NCI-H1092 treated with DMSO at 0.1 percent for 48 hours (cell line): ENCODE measurements around the gene BCL2L11.
"Not testable (repeated sequence)": the region's sequence is repeated elsewhere in the genome, so short reads cannot be mapped to it uniquely, and the experiment has no call there.

Experiments used
- DNase-seq: peaks from one replicate; lab custom pipeline; 2025; lab: John Stamatoyannopoulos, UW

The BCL2L11 gene

DNA sequence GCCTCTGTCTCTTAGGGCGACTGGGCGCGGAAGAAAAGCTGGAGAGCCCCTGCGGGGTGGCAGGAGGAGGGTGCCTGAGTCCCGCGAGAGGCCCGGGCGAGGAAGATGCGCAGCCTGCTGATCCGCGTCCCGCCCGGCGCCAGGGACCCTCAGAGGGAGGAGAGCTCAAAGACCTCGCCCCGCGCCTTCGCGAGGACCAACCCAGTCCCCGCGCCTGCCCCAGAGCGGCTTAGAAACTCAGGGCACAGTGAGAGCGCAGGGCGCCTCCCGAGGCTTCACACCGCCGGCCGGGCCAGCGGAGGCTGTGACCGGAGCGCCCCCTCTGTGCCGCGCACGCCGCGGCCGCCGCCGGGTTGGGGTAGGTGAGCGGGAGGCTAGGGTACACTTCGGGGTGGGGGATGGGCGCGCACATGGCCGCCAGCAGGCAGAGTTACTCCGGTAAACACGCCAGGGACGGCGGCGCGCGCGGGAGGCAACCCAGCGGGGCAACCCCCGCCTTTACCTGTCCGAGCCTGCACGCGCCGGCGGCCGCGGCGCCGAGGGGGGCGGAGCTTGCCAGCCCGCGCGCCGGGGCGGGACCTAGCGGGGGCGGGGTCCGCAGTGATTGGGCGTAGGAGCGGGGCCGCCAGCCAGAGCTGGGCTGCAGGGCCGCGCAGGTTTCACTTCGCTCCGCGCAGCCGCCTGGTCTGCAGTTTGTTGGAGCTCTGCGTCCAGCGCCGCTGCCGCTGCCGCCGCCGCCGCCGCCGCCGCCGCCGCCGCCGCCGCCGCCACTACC lies at the start of gene BCL2L11:
TSS of gene BCL2L11 (plus strand) at position 662 of the 775 bp plus-strand sequence. CDS start 2,832 bp downstream, outside the sequence.
- peak; percentile 86 for DNase-seq

GRCh38 chr2:111071600-111072171 lies 49.0 kb upstream of the BCL2L11 start:
- DNase-seq: no peak

GRCh38 chr2:111072220-111072871 lies 48.4 kb upstream of the BCL2L11 start:
- no peak for DNase-seq

- not testable (repeated sequence) for DNase-seq
Observed at GRCh38 chr2:111082659-111083058, 38.1 kb upstream of the BCL2L11 start.

DNA sequence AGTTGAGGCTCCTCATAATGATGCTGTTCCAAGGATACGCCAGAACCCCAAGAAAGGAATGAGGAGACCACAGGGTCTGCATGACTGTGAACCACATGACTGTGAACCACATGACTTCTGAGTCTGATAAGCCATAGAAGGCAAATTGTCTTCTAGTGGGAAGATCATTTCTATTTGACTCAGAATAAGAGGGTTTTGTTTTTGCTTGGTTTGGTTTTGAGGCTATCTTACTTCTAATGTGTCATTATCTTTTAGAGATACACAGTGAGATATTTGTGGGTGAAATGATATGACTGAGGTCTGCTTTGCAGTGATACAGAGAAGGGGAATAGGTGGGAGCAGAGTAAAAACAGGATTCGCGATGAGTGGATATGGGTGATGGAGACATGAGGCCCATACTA lies 28.9 kb upstream of the BCL2L11 start:
- no peak for DNase-seq

GRCh38 chr2:111094691-111095090 lies 26.0 kb upstream of the BCL2L11 start:
- no peak for DNase-seq

GRCh38 chr2:111095434-111095833 lies 25.3 kb upstream of the BCL2L11 start:
- DNase-seq: no peak

DNA sequence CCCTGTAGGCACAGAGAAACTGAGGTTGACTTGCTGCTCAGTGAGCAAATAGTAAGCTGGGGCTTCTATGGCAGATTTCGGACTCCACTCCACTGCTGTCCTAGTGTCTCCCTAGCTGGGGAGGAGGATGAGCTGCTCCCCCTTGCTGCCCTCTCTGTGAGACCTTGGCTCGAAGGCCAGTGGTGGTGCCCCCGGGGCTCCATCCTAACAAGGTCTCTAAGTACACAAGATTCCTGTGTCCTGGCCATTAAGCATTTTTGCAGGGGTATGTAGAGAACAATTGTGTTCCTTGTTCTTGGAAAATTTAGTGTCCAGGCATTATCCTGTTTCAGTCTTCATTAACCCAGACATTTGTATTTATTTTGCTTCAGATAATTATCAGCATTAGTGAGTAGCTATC lies 21.3 kb upstream of the BCL2L11 start:
- DNase-seq: no peak

DNA sequence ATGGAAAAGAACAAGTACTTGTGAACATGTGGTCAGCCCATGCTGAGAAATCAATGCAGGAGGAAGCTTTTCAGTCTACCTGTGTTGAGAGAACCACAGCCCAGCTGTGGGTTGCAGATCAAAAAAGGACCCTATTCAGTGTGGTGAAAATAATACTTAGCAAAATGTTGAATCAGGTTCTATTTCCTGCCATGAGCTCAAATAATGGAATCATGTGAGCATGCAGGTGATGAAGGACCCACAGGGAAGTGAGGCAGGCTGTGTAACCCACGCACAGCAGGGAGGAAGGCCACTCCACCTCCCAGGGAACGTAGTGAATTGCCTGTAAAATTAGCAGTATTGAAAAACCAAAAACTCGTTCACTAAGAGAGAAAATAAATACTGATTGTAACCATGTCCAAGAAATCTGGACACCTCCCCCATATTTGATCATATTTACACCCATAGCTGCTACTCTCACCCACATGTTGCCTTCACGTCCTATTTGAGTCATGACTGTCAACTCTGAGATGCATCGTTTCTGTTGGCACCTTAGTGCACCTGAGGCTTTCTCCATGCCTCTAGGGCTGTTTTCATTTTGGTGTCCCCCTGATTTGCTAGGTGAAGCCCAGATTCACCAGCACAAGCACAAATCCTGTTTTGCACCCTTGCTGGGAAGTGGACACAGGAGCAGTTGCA lies 20.5 kb upstream of the BCL2L11 start:
- peak; percentile 8 for DNase-seq

DNA sequence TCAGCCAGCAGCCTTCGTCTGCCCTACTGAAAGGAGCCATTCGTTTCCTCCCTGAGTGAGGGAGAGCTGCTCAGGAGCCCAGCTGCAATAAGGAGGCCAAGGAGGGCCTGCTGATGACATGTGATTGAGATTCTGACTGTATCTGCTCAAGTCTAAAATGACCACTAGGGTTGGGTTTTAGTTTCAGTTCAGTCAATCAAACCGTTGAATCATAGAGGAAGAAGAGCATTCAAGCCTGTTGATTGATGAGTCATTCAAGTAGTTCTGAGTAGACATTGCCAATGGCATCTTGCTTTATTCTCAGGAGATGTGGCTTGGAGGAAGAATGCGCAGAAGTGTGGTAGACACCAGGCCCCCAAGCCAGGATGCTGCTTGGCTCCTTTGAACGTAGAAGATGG lies 19.9 kb upstream of the BCL2L11 start:
- DNase-seq: no peak

- no peak for DNase-seq
Observed at GRCh38 chr2:111101592-111101991, 19.1 kb upstream of the BCL2L11 start.

GRCh38 chr2:111102216-111102615 lies 18.5 kb upstream of the BCL2L11 start:
- DNase-seq: no peak

GRCh38 chr2:111105926-111106325 lies 14.8 kb upstream of the BCL2L11 start:
- DNase-seq: no peak

- DNase-seq: no peak
Observed at GRCh38 chr2:111106706-111107105, 14.0 kb upstream of the BCL2L11 start.

DNA sequence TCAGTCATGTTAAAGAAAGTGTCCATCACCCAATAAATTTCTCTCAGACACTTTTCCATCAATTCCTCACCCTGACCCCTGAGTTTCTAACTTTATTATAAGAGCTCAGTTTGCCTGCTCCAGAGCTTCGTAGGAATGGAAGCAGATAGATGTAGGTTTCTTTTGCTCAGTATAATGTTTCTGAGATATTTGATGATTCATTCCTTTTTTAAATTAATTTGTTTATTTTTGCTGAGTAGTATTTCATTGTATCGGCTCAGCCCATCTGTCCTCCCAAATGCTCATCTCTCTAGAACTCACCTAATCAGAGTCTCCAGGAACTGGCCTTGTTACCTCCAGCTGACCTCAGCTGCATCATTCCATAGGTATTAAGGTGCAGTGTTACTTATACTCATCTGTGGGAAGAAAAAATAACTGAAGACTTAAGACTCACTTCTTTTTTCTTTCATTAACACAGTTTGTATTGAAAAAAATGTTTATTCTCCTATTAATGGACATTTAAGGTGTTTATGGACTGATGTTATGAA lies 11.9 kb upstream of the BCL2L11 start:
- no peak for DNase-seq

- no peak for DNase-seq
Observed at GRCh38 chr2:111111101-111111755, 9.5 kb upstream of the BCL2L11 start.

- DNase-seq: no peak
Observed at GRCh38 chr2:111113838-111114237, 6.9 kb upstream of the BCL2L11 start.

DNA sequence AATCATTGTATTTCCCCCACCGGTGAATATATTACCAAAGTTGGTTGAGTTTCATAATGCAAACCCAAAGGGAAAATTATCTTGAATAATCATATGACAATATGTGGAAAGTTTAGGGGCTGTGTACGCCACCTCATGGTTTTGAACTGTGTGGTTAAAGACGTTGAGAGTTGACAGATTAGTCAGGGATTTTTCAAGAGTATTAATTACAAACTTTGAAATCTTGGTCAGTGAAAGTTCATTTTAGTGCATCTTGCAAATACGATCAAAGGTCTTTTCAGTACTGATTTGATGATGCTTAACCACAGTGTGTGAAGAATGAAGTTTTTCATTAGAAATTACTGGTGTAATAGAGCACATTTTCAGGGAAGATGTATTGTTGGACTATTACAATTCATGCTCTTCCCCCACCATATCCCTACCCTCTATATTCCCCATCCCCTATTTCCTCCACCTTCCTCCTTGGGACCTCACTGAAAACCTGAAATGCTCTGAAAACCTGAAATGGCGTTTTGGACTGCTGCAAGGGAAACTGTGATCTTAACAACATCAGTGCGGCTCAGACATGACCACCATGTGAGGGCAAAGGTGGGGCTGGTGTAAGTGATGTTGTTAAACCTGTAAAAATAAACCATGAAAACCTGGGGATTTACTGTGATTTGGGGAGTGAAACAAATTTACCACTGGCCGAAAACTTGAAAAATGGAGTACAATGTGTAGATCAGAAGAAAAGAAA lies 4.5 kb upstream of the BCL2L11 start:
- DNase-seq: no peak

DNA sequence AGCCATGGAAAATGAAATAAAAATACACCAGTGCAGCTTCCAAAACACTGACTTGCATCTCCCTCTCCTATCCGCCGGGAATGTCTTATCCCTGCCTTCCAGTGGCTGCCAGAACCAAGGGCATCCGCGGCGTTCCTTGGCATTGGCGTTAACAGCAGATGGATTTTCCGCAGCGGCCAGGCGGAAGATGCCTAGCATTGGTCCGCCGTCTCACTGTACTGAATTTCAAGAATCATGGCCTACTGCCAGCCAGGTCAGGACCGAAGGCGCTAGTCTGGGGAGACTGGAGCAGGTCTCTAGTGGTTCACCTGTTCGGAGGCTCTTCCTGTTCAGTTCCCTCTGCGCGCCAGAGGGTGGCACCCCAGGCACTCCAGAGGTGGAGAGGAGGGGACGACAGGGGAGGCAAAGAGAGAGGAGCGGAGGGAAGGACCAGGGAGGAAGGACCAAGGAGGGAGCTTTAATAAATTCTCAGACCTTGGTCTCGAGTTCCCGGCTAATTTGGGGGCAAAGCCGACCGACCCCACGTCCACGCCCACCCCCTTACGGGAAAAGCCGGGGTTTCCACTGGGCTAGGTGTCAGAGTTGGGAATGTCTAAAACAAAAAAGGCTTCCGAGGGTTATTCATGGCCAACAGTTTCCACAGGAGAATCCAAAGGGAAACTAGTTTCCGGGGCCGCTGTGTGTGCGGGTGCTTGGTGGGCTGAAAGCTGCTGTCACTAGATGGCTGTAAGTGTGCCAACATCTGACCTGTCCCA lies 3.7 kb upstream of the BCL2L11 start:
- peak; percentile 59 for DNase-seq
